Measurements from ENCODE around the gene CLNS1A. TPM values are rescaled to one million over a fixed set of nuclear protein-coding genes. Genes with fewer than 3 reads are reported as not detected.

Gene CLNS1A
- total RNA-seq, 1 experiment from 2014 or later = 151 TPM

DNA sequence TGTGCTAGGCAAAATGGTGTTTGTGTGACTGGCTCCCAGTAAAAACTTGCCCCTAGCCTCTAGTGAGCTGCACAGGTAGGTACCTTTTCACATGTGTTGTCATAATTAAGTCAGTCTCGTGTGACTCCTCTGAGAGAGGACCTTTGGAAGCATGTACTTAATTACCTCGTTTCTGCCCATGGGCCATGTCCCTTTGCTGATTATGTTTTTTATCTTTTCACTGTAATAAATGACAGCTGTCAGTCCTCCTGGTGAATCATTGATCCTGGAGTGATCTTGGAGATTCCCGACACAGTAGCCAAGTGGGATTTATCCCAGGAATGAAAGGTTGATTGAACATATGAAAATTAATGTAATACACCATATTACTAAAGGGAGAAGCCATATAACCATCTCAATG lies 12.5 kb upstream of the CLNS1A start (continued):
- TF ChIP-seq, protein P1, sequence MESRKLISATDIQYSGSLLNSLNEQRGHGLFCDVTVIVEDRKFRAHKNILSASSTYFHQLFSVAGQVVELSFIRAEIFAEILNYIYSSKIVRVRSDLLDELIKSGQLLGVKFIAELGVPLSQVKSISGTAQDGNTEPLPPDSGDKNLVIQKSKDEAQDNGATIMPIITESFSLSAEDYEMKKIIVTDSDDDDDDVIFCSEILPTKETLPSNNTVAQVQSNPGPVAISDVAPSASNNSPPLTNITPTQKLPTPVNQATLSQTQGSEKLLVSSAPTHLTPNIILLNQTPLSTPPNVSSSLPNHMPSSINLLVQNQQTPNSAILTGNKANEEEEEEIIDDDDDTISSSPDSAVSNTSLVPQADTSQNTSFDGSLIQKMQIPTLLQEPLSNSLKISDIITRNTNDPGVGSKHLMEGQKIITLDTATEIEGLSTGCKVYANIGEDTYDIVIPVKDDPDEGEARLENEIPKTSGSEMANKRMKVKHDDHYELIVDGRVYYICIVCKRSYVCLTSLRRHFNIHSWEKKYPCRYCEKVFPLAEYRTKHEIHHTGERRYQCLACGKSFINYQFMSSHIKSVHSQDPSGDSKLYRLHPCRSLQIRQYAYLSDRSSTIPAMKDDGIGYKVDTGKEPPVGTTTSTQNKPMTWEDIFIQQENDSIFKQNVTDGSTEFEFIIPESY (IDR thresholded peaks at IDR 0.05; ENCODE audit: extremely low read depth, insufficient replicate concordance, low read length) = no peak
- TF ChIP-seq POLR2A (IDR thresholded peaks at IDR 0.05; ENCODE audit: borderline replicate concordance, extremely low read depth, insufficient read depth, insufficient read length) = no peak
- TF ChIP-seq EGR1 (IDR thresholded peaks at IDR 0.05; ENCODE audit: low read depth) = no peak

DNA sequence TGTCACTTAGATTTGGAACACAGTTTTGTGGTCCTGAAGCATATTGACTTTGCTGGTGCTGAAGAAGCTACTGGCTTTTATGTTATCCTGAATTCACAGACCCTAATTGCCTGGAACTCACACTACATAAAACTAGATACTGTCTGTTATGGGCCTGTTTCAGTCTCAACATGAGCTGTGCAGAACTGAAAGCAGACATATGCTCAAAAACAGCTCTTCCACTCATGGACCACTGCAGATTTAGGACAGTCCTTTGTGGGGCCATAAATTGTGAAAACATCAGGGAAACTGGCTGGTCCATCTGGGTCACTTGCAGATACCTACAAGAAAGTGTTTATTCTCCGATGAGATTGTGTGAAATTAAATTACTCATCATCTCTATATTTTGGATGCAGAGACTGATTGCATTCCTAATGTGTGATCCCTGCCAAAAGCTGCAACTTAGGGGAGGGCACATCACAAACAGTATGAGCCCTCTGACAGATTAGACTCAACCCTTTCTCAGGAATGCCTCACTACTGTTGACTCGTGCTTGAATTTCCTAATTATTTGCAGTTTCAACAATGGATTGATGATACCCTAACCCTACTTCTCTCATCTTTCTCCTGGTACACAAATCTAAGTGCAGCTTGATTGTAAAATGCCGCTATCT lies 10.2 kb upstream of the CLNS1A start:
- ChIA-PET RAD21 (ENCODE audit: low non-redundant PET in 1 of 2, low total read pairs in 2 of 2, uncharacterized antibody in 2 of 2, unreplicated experiment in 2 of 2) (no interaction called here), CTCF (no interaction called here), POLR2A (no interaction called here)
- H3K27me3 ChIP-seq (ENCODE audit: insufficient read depth, low read length) = no peaks in the 10 kb centered on the region
- no peak overlapping the region for H2AFZ ChIP-seq (ENCODE audit: low read depth, low read length, poor library complexity, severe bottlenecking)
- BruUV-seq (replicated peaks) = no TSS peak
- H3K9ac ChIP-seq (ENCODE audit: low read length) = no peak overlapping the region
- no peaks in the 10 kb centered on the region for H3K9me2 ChIP-seq (ENCODE audit: insufficient read depth)
- no peak overlapping the region for H3K4me2 ChIP-seq (ENCODE audit: low read length)
- H3K9me3 ChIP-seq (ENCODE audit: control insufficient read depth in 1 of 2, insufficient read depth in 1 of 2, low read depth in 1 of 2, low read length in 2 of 2) = no peaks in the 10 kb centered on the region
- no peaks in the 10 kb centered on the region for H4K20me1 ChIP-seq (ENCODE audit: insufficient read depth)
- no peak overlapping the region for H3K4me3 ChIP-seq (replicated peaks in 1 of 2; ENCODE audit: low read depth in 1 of 2, low read length in 2 of 2)
- DNase-seq (ENCODE audit: low read depth, low spot score) (no peak), ATAC-seq (no peak)
- no peak overlapping the region for H3K27ac ChIP-seq (ENCODE audit: low read depth, low read length)
- TF ChIP-seq, protein P2, sequence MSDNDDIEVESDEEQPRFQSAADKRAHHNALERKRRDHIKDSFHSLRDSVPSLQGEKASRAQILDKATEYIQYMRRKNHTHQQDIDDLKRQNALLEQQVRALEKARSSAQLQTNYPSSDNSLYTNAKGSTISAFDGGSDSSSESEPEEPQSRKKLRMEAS (IDR thresholded peaks at IDR 0.05) = no peak
- TF ChIP-seq, protein P3, sequence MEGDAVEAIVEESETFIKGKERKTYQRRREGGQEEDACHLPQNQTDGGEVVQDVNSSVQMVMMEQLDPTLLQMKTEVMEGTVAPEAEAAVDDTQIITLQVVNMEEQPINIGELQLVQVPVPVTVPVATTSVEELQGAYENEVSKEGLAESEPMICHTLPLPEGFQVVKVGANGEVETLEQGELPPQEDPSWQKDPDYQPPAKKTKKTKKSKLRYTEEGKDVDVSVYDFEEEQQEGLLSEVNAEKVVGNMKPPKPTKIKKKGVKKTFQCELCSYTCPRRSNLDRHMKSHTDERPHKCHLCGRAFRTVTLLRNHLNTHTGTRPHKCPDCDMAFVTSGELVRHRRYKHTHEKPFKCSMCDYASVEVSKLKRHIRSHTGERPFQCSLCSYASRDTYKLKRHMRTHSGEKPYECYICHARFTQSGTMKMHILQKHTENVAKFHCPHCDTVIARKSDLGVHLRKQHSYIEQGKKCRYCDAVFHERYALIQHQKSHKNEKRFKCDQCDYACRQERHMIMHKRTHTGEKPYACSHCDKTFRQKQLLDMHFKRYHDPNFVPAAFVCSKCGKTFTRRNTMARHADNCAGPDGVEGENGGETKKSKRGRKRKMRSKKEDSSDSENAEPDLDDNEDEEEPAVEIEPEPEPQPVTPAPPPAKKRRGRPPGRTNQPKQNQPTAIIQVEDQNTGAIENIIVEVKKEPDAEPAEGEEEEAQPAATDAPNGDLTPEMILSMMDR (IDR thresholded peaks at IDR 0.05 in 2 of 3, conservative IDR thresholded peaks at IDR 0.05 in 1 of 3; ENCODE audit: borderline replicate concordance in 1 of 3, insufficient read depth in 1 of 3, low read depth in 2 of 3, low read length in 2 of 3) = no peak
- TF ChIP-seq, protein P4, sequence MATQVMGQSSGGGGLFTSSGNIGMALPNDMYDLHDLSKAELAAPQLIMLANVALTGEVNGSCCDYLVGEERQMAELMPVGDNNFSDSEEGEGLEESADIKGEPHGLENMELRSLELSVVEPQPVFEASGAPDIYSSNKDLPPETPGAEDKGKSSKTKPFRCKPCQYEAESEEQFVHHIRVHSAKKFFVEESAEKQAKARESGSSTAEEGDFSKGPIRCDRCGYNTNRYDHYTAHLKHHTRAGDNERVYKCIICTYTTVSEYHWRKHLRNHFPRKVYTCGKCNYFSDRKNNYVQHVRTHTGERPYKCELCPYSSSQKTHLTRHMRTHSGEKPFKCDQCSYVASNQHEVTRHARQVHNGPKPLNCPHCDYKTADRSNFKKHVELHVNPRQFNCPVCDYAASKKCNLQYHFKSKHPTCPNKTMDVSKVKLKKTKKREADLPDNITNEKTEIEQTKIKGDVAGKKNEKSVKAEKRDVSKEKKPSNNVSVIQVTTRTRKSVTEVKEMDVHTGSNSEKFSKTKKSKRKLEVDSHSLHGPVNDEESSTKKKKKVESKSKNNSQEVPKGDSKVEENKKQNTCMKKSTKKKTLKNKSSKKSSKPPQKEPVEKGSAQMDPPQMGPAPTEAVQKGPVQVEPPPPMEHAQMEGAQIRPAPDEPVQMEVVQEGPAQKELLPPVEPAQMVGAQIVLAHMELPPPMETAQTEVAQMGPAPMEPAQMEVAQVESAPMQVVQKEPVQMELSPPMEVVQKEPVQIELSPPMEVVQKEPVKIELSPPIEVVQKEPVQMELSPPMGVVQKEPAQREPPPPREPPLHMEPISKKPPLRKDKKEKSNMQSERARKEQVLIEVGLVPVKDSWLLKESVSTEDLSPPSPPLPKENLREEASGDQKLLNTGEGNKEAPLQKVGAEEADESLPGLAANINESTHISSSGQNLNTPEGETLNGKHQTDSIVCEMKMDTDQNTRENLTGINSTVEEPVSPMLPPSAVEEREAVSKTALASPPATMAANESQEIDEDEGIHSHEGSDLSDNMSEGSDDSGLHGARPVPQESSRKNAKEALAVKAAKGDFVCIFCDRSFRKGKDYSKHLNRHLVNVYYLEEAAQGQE (IDR thresholded peaks at IDR 0.05; ENCODE audit: low read depth) = no peak
- intact Hi-C loops (cut with micrococcal nuclease) = no loop called here
- H3K4me1 ChIP-seq (ENCODE audit: control insufficient read depth in 1 of 2, insufficient read depth in 2 of 2, low read length in 2 of 2) = peaks cover 5 to 21% of the 10 kb centered on the region in 2 experiments; a peak in 3 of 4 replicates
- no peaks in the 10 kb centered on the region for H3K79me2 ChIP-seq (ENCODE audit: insufficient read depth, low read length)
- H3K36me3 ChIP-seq (ENCODE audit: control insufficient read depth in 1 of 2, insufficient read depth in 2 of 2, low read length in 2 of 2) = no peaks in the 10 kb centered on the region

All from HCT116 (cell line).